GM15510 (cell line): Measurements from ENCODE around the gene PAK6.

Experiments used
- POLR2A ChIP-seq: IDR thresholded peaks from 3 replicates; pipeline ENCODE4 v1.6.1; 2011; ENCODE audit warnings: borderline replicate concordance; ENCODE audit not compliant: insufficient read length; ENCODE audit errors: extremely low read depth

Gene PAK6

DNA sequence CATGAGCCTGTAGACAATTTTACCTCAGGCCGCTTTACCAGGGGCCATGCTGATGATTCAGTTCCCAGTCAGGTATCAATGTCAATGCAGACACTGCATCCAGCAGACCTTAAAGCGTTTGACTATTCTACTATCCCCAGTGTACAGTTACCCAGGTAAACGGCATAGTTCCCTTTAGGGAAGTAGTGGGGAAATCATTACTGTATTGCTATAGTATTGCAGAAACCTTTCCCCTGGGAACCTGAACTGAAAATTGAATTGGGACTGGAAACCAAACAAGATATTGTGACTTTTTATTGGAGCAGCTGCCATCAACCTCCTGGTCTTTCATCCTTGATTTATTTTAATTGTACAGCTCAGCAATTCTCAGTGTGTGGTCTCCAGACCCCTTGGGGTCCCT is 78.1 kb downstream of the PAK6 start:
- TF ChIP-seq POLR2A = no peak

DNA sequence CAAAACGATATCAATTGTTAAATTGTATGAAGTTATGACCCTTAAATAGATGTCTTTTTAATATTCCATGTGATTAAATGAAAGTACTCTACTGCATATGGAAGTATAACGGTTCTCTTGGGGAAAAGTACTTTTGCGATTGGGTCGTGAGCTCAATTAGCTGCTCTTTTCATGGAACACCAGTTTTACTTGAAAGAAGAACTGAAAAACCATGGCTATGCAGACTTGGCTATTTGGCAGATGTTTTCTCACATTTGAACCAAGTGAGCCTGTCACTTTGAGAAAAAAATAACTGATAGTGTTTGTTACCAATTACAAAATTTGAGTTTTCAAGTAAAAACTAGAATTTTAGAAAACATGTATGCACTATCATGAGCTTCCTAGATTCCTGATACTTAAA is 78.7 kb downstream of the PAK6 start:
- no peak for TF ChIP-seq POLR2A

- no peak for TF ChIP-seq POLR2A
These were observed 81.5 kb downstream of the PAK6 start for GRCh38 chr15:40320409-40320808.

- TF ChIP-seq POLR2A = no peak
These were observed 82.1 kb downstream of the PAK6 start for GRCh38 chr15:40320931-40321371.

DNA sequence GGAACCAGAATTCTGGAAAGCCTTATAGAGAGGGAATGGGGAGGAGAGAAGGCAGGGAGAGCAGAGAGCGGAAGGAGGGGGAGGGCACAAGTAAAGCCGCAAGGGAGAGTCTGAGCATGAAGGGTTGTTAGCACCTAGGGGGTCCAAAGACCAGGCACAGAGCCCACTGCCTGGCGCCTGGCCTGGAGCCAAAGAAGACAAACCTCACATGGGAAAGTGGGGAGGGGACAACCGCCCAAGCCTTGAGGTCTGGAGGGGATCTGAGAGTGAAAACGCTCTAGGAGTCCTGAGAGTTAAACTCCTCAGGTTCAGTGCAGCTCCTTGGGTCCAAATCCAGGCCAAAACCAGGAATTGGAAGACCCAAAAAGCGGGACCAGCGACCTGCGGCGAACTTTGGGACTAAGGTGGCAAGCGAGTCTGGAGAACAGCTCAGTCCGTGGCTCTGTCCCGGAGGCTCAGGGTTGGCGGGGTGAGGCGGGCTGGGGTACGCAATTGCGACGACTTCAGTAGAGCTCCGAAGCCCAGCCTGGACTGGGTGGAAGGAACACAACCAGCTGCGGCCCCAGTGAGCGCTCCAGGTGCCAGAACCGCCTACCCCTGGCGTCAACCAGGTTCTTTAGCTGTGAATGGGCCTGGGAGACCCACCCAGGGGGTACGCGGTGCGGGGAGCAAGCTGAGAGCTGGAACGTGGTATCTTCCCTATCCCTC is 83.8 kb downstream of the PAK6 start:
- no peak for TF ChIP-seq POLR2A

DNA sequence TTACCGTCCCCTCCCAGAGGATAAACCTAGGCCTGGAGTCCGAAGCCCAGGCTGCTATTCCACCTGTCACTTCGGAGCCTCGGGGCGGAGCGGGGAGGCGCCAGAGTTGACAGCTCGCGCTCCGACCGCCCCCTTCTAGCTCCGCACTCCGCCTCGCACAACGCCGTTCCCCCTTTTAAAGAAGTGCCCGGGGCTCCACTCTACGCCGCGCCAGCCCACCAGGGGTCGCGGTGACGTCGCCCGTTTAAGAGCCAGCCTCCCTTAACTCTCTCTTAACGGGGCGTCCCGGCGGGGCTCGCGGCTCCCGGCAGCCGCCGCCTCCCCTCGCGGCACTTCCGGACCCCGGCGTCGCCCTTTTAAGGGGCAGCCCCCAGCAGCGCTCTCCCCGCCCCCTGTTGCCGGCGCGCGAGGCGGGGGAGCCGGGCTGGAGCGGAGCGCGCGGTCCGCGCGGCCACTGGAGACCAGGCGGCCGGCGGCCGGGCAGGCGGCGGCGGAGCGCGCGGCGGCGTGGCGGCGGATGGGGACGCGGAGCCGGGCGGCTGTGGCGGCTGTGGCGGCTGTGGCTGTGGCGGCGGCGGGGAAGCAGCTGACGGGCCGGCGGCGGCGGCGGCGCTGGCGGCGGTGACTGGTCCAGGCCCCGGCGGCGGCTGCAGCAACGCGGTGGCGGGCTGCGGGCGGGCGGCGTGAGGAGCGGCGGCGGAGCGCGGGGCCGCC is 84.5 kb downstream of the PAK6 start, which contains the start of gene INAFM2:
TSS of gene INAFM2 (plus strand) at position 454 of the 714 bp plus-strand sequence. CDS start 364 bp downstream, outside the sequence.
- TF ChIP-seq POLR2A = peak; percentile 42

GRCh38 chr15:40323953-40324937 is 85.4 kb downstream of the PAK6 start:
- TF ChIP-seq POLR2A = no peak

GRCh38 chr15:40325188-40325587 is 86.3 kb downstream of the PAK6 start:
- TF ChIP-seq POLR2A = no peak

GRCh38 chr15:40325700-40326099 is 86.8 kb downstream of the PAK6 start:
- no peak for TF ChIP-seq POLR2A
